Vagina (tissue), 2 donors: ENCODE measurements around the gene MYH9. TPM values are rescaled to one million over a fixed set of nuclear protein-coding genes. Genes with fewer than 3 reads are reported as not detected.

Source experiments
- DNase-seq, 2 donors: peaks; one replicate each; pipeline ENCODE4 v3.0.0-alpha.2; 2017; ENCODE audit errors: extremely low spot score in 2 of 2
- H3K27ac ChIP-seq: fragments of 200-600 bp; sonication (generic); one replicate; pipeline ENCODE4 v1.5.1; 2019
- H3K27me3 ChIP-seq: fragments of 200-600 bp; sonication (generic); one replicate; pipeline ENCODE4 v1.5.1; 2019
- H3K36me3 ChIP-seq, 2 donors: fragments of 200-600 bp; sonication (generic); one replicate each; pipeline ENCODE4 v1.5.1; 2017 to 2019
- H3K4me1 ChIP-seq: fragments of 200-600 bp; sonication (generic); one replicate; pipeline ENCODE4 v1.5.1; 2019
- H3K4me3 ChIP-seq, 2 donors: fragments of 200-600 bp; sonication (generic); 1 replicate in 1 of 2; 2 replicates in 1 of 2; pipeline ENCODE4 v1.5.1; 2016 to 2019
- H3K9me3 ChIP-seq: fragments of 200-600 bp; sonication (generic); one replicate; pipeline ENCODE4 v1.5.1; 2019
- CTCF ChIP-seq, 3 experiments: fragments of 450-650 bp in 2 of 3; fragments of 200-600 bp in 1 of 3; sonication (generic) in 1 of 3; IDR thresholded peaks; one replicate each; pipeline ENCODE4 v1.5.1; 2017 to 2019; ENCODE audit warnings: antibody characterized with exemption in 3 of 3, mild to moderate bottlenecking in 2 of 3, moderate library complexity in 2 of 3
- POLR2A ChIP-seq, 2 donors: fragments of 450-650 bp; IDR thresholded peaks; one replicate each; pipeline ENCODE4 v1.6.1; 2017; ENCODE audit warnings: antibody characterized with exemption in 2 of 2, mild to moderate bottlenecking in 2 of 2, moderate library complexity in 2 of 2
- POLR2AphosphoS5 ChIP-seq, 2 donors: sonication (generic); formaldehyde crosslinking; IDR thresholded peaks; one replicate each; pipeline ENCODE4 v1.9.0; 2017; ENCODE audit warnings: antibody characterized with exemption in 2 of 2, mild to moderate bottlenecking in 2 of 2, low read depth in 1 of 2; ENCODE audit not compliant: insufficient read depth in 1 of 2
- intact Hi-C: fragments of 100-400 bp; cut with DNase I; formaldehyde crosslinking; loops from one replicate; pipeline ENCODE4 v1.15.1; 2023
- total RNA-seq: library from RNA; depleted of rRNA; stranded (reverse); fragments of >200 nt; gene quantifications from one replicate; pipeline ENCODE4 v1.2.3, GENCODE V29; 2016

The MYH9 gene
- total RNA-seq, 1 donor from 2014 or later: 333 TPM

GRCh38 chr22:36374603-36375024, 13.2 kb downstream of the MYH9 start:
- intact Hi-C loops: loop anchor here (5.0 kb wide), 1 partner anchor 52 kb away; no protein-coding TSS in a partner anchor
- peak overlapping the region; percentile 93 for H3K27ac ChIP-seq
- no peaks in the 10 kb centered on the region for H3K36me3 ChIP-seq
- no peak overlapping the region for H3K4me3 ChIP-seq
- peaks cover 100% of the 10 kb centered on the region for H3K4me1 ChIP-seq
- no peaks in the 10 kb centered on the region for H3K9me3 ChIP-seq
- no peaks in the 10 kb centered on the region for H3K27me3 ChIP-seq
- no peak for DNase-seq
- TF ChIP-seq CTCF (IDR thresholded peaks at IDR 0.05) (no peak), POLR2A (IDR thresholded peaks at IDR 0.05) (no peak), POLR2AphosphoS5 (IDR thresholded peaks at IDR 0.05; ENCODE audit: insufficient read depth in 1 of 2, low read depth in 1 of 2) (peak; percentile 37 to 52)

- peaks cover 100% of the 10 kb centered on the region for H3K4me1 ChIP-seq
- no peaks in the 10 kb centered on the region for H3K36me3 ChIP-seq
- no peaks in the 10 kb centered on the region for H3K9me3 ChIP-seq
- no peaks in the 10 kb centered on the region for H3K27me3 ChIP-seq
- peak in 1 of 2 donors; percentile 14 for TF ChIP-seq POLR2AphosphoS5 (IDR thresholded peaks at IDR 0.05; ENCODE audit: insufficient read depth in 1 of 2, low read depth in 1 of 2)
- no peak for TF ChIP-seq CTCF (IDR thresholded peaks at IDR 0.05)
- intact Hi-C loops: no loop called here
- H3K27ac ChIP-seq: peak overlapping the region; percentile 93
- DNase-seq: no peak
- no peak overlapping the region for H3K4me3 ChIP-seq
These were observed 14.5 kb downstream of the MYH9 start for GRCh38 chr22:36373258-36373579.

- Histone ChIP-seq H3K9me3 (no peaks in the 10 kb centered on the region), H3K4me1 (peaks cover 100% of the 10 kb centered on the region), H3K4me3 (no peak overlapping the region), H3K27ac (peak overlapping the region; percentile 93), H3K36me3 (no peaks in the 10 kb centered on the region), H3K27me3 (no peaks in the 10 kb centered on the region)
- intact Hi-C loops: no loop called here
- TF ChIP-seq POLR2A (IDR thresholded peaks at IDR 0.05) (no peak), CTCF (IDR thresholded peaks at IDR 0.05) (no peak), POLR2AphosphoS5 (IDR thresholded peaks at IDR 0.05; ENCODE audit: insufficient read depth in 1 of 2, low read depth in 1 of 2) (no peak)
- no peak for DNase-seq
These were observed 15.8 kb downstream of the MYH9 start for GRCh38 chr22:36371920-36372319.

GRCh38 chr22:36369922-36370791, 17.6 kb downstream of the MYH9 start:
- no peaks in the 10 kb centered on the region for H3K27me3 ChIP-seq
- intact Hi-C loops: loop anchor here (5.0 kb wide), 1 partner anchor 38 kb away; no protein-coding TSS in a partner anchor
- H3K4me1 ChIP-seq: peaks cover 100% of the 10 kb centered on the region
- peak overlapping the region; percentile 93 for H3K27ac ChIP-seq
- no peak for DNase-seq
- peak; percentile 8 to 47 for TF ChIP-seq POLR2AphosphoS5 (IDR thresholded peaks at IDR 0.05; ENCODE audit: insufficient read depth in 1 of 2, low read depth in 1 of 2)
- no peak for TF ChIP-seq POLR2A (IDR thresholded peaks at IDR 0.05)
- no peaks in the 10 kb centered on the region for H3K36me3 ChIP-seq
- H3K9me3 ChIP-seq: no peaks in the 10 kb centered on the region
- H3K4me3 ChIP-seq: peak overlapping the region; percentile 10 to 32

GRCh38 chr22:36369004-36369921, 18.5 kb downstream of the MYH9 start:
- Histone ChIP-seq H3K4me1 (peaks cover 100% of the 10 kb centered on the region), H3K27me3 (no peaks in the 10 kb centered on the region), H3K36me3 (no peaks in the 10 kb centered on the region), H3K27ac (peak overlapping the region; percentile 93), H3K4me3 (peak overlapping the region in 1 of 2 donors; percentile 27), H3K9me3 (no peaks in the 10 kb centered on the region)
- TF ChIP-seq POLR2A (IDR thresholded peaks at IDR 0.05): no peak
- intact Hi-C loops: loop anchor here (5.0 kb wide), 1 partner anchor 37 kb away; no protein-coding TSS in a partner anchor
- DNase-seq: no peak
